B cell (primary cell): Measurements from ENCODE around the gene FGF21.

Experiments used
- EZH2 ChIP-seq: IDR thresholded peaks from 2 replicates; pipeline ENCODE4 v1.6.1; 2012; ENCODE audit warnings: borderline replicate concordance, low read depth, mild to moderate bottlenecking, moderate library complexity, low read length; ENCODE audit not compliant: insufficient read depth, poor library complexity, severe bottlenecking
- TF ChIP-seq, protein P1 (sequence below): fragments of 200-600 bp; IDR thresholded peaks from one replicate; pipeline ENCODE4 v1.8.0; 2022; ENCODE audit warnings: antibody characterized with exemption, mild to moderate bottlenecking

DNA sequence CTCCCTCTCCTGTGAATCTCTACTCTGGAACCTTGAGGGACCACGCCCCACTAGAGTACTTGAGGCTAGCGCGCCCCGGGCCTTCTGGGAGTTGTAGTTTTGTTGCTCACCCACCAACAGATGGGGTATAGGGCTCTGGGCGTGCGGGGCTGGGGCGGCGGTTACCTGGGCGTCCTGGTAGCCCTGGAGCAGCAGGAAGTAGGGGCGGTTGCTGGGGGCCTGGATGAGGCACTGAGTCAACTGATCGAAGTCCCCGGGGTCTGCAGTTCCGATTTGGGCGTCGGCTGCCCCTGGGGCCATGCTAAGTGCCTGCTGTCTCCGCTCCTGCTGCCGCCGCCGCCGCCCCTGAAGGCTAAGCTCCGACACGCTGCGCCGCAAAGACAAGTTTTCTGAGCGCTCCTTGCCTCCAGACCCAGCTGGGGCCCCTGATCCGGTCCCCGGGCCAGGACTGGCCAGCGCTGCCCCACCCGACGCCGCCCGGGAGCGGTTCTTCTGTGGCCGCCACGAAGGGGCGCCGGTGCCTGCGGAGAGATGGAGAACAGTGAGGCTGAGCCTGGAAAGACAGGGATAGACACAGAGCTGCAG lies 20.2 kb upstream of the FGF21 start:
- TF ChIP-seq, protein P1, sequence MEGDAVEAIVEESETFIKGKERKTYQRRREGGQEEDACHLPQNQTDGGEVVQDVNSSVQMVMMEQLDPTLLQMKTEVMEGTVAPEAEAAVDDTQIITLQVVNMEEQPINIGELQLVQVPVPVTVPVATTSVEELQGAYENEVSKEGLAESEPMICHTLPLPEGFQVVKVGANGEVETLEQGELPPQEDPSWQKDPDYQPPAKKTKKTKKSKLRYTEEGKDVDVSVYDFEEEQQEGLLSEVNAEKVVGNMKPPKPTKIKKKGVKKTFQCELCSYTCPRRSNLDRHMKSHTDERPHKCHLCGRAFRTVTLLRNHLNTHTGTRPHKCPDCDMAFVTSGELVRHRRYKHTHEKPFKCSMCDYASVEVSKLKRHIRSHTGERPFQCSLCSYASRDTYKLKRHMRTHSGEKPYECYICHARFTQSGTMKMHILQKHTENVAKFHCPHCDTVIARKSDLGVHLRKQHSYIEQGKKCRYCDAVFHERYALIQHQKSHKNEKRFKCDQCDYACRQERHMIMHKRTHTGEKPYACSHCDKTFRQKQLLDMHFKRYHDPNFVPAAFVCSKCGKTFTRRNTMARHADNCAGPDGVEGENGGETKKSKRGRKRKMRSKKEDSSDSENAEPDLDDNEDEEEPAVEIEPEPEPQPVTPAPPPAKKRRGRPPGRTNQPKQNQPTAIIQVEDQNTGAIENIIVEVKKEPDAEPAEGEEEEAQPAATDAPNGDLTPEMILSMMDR: no peak
- TF ChIP-seq EZH2: no peak
